Prostate gland (tissue), 2 donors: ENCODE data around the gene CD69. TPM values are rescaled to one million over a fixed set of nuclear protein-coding genes. Genes with fewer than 3 reads are reported as not detected.

Experiments used
- DNase-seq: peaks from one replicate; pipeline ENCODE4 v3.0.0-alpha.2; 2019; ENCODE audit warnings: low spot score
- H3K27ac ChIP-seq, 2 donors: fragments of 200-600 bp; sonication (generic); 2 replicates each; pipeline ENCODE4 v1.5.1; 2017 to 2019
- H3K27me3 ChIP-seq: fragments of 200-600 bp; sonication (generic); replicated peaks from 2 replicates; pipeline ENCODE4 v1.5.1; 2019; ENCODE audit not compliant: insufficient read depth
- H3K36me3 ChIP-seq, 2 donors: fragments of 200-600 bp; sonication (generic); 1 replicate in 1 of 2; 2 replicates in 1 of 2; pipeline versions ENCODE4 v1.5.1 to v1.8.1; 2017 to 2019
- H3K4me1 ChIP-seq: fragments of 200-600 bp; sonication (generic); replicated peaks from 2 replicates; pipeline ENCODE4 v1.5.1; 2019
- H3K4me3 ChIP-seq, 2 donors: fragments of 200-600 bp; sonication (generic); 2 replicates each; pipeline ENCODE4 v1.5.1; 2017 to 2019
- H3K9me3 ChIP-seq: fragments of 200-600 bp; sonication (generic); 2 replicates; pipeline ENCODE4 v1.5.1; 2017
- POLR2A ChIP-seq: fragments of 450-650 bp; IDR thresholded peaks from one replicate; pipeline ENCODE4 v1.6.1; 2016; ENCODE audit warnings: antibody characterized with exemption, mild to moderate bottlenecking
- POLR2AphosphoS5 ChIP-seq: sonication (generic); formaldehyde crosslinking; IDR thresholded peaks from one replicate; pipeline ENCODE4 v1.6.1; 2017; ENCODE audit warnings: antibody characterized with exemption
- WGBS: methylation state at CpG from one replicate; pipeline ENCODE4 v1.1.5; 2018; 5-methylcytosine and 5-hydroxymethylcytosine counted together
- intact Hi-C: fragments of 100-400 bp; cut with DNase I; formaldehyde crosslinking; loops from one replicate; pipeline ENCODE4 v1.14.2; 2022
- total RNA-seq, 2 donors: library from RNA; depleted of rRNA; stranded (reverse); fragments of >200 nt; gene quantifications; one replicate each; pipeline ENCODE4 v1.1.0, GENCODE V29; 2016
- TF ChIP-seq, protein P1 (sequence below), 4 experiments: fragments of 200-600 bp in 2 of 4; fragments of 450-650 bp in 2 of 4; sonication (generic) in 2 of 4; IDR thresholded peaks; 1 replicate in 3 of 4; 2 replicates in 1 of 4; pipeline ENCODE4 v1.5.1; 2016 to 2019; ENCODE audit warnings: antibody characterized with exemption in 4 of 4, mild to moderate bottlenecking in 2 of 4, moderate library complexity in 2 of 4

The CD69 gene
- total RNA-seq, 2 donors from 2014 or later: 1.9 to 2.2 TPM

GRCh38 chr12:9773216-9773877, 12.6 kb upstream of the CD69 start:
- H3K9me3 ChIP-seq: no peaks in the 10 kb centered on the region
- H3K27ac ChIP-seq: no peak overlapping the region
- no peaks in the 10 kb centered on the region for H3K4me1 ChIP-seq
- no peaks in the 10 kb centered on the region for H3K36me3 ChIP-seq
- no peak for TF ChIP-seq POLR2A
- TF ChIP-seq, protein P1, sequence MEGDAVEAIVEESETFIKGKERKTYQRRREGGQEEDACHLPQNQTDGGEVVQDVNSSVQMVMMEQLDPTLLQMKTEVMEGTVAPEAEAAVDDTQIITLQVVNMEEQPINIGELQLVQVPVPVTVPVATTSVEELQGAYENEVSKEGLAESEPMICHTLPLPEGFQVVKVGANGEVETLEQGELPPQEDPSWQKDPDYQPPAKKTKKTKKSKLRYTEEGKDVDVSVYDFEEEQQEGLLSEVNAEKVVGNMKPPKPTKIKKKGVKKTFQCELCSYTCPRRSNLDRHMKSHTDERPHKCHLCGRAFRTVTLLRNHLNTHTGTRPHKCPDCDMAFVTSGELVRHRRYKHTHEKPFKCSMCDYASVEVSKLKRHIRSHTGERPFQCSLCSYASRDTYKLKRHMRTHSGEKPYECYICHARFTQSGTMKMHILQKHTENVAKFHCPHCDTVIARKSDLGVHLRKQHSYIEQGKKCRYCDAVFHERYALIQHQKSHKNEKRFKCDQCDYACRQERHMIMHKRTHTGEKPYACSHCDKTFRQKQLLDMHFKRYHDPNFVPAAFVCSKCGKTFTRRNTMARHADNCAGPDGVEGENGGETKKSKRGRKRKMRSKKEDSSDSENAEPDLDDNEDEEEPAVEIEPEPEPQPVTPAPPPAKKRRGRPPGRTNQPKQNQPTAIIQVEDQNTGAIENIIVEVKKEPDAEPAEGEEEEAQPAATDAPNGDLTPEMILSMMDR (IDR thresholded peaks at IDR 0.05): no peak
- intact Hi-C loops: no loop called here
- H3K4me3 ChIP-seq: no peak overlapping the region
- WGBS: 57% methylated on average over 2 of the region's 2 CpGs
- no peaks in the 10 kb centered on the region for H3K27me3 ChIP-seq
- no peak for DNase-seq

DNA sequence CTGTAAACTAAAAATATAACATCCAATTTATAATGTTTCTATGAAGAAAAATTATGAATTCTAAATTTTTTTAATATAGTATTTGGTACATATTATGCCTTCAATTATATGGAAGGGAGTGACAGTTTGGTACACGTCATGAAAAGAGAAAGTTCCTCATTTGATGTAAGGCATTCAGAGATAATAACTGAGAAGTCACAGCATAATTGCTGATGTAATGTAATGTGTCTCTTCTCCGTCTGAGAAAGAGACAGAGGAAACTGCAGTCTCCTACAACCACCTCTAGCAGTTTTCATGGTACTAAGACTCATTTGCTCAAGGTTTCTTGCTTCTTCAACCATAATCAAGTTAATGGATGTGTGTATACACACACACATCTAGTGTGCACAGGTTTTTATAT, 2.3 kb upstream of the CD69 start:
- intact Hi-C loops: no loop called here
- H3K27ac ChIP-seq: no peak overlapping the region
- TF ChIP-seq, protein P1 (IDR thresholded peaks at IDR 0.05): no peak
- no peak for TF ChIP-seq POLR2A
- no peak for TF ChIP-seq POLR2AphosphoS5
- H3K4me3 ChIP-seq: no peak overlapping the region
- no peaks in the 10 kb centered on the region for H3K9me3 ChIP-seq
- no peaks in the 10 kb centered on the region for H3K36me3 ChIP-seq
- DNase-seq: no peak
- no peaks in the 10 kb centered on the region for H3K4me1 ChIP-seq
- no peaks in the 10 kb centered on the region for H3K27me3 ChIP-seq
- WGBS: 79% methylated on average over 2 of the region's 2 CpGs

DNA sequence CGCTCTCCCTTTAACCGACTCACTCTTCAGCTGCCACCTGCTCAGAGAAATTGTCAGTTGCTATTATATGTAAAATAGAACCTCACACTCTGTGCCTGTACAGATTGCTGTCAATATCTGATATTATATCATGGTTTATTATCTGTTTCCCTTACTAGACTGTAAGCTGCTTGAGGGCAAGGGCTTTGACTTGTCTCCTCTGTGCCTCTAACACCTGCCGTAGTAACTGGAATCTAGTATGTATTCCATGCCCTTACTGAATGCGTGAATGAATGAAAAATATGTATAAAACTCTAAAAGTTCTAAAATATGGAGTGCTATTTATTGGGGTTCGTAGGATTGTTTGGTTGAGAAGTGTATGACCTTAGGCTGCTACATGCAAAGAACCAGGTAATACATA, 1.7 kb upstream of the CD69 start:
- no peaks in the 10 kb centered on the region for H3K4me1 ChIP-seq
- DNase-seq: no peak
- no peaks in the 10 kb centered on the region for H3K27me3 ChIP-seq
- H3K4me3 ChIP-seq: no peak overlapping the region
- TF ChIP-seq POLR2A (no peak), POLR2AphosphoS5 (no peak)
- TF ChIP-seq, protein P1 (IDR thresholded peaks at IDR 0.05): no peak
- WGBS: 97% methylated on average over 5 of the region's 5 CpGs
- no peak overlapping the region for H3K27ac ChIP-seq
- no peaks in the 10 kb centered on the region for H3K9me3 ChIP-seq
- no peaks in the 10 kb centered on the region for H3K36me3 ChIP-seq
- intact Hi-C loops: no loop called here

GRCh38 chr12:9761419-9761781, 699 bp upstream of the CD69 start:
- no peaks in the 10 kb centered on the region for H3K36me3 ChIP-seq
- whole genome bisulfite sequencing: 73% methylated on average over 4 of the region's 4 CpGs
- intact Hi-C loops: no loop called here
- no peaks in the 10 kb centered on the region for H3K27me3 ChIP-seq
- H3K27ac ChIP-seq: no peak overlapping the region
- H3K4me3 ChIP-seq: no peak overlapping the region
- H3K4me1 ChIP-seq: no peaks in the 10 kb centered on the region
- TF ChIP-seq, protein P1 (IDR thresholded peaks at IDR 0.05): no peak
- no peak for TF ChIP-seq POLR2AphosphoS5
- TF ChIP-seq POLR2A: no peak
- no peak for DNase-seq
- no peaks in the 10 kb centered on the region for H3K9me3 ChIP-seq

- Histone ChIP-seq H3K4me3 (no peak overlapping the region), H3K27me3 (no peaks in the 10 kb centered on the region), H3K27ac (no peak overlapping the region), H3K36me3 (no peaks in the 10 kb centered on the region), H3K4me1 (no peaks in the 10 kb centered on the region), H3K9me3 (no peaks in the 10 kb centered on the region)
- 96% methylated on average over 1 of the region's 1 CpG for WGBS
- DNase-seq: no peak
- TF ChIP-seq POLR2A (no peak), POLR2AphosphoS5 (no peak)
- TF ChIP-seq, protein P1 (IDR thresholded peaks at IDR 0.05): no peak
- intact Hi-C loops: no loop called here
Observed at GRCh38 chr12:9760120-9760519, 581 bp downstream of the CD69 start.
